ENCODE data around the gene PARP9.
A peak's percentile ranks its signal among the peaks of the same experiment; 100 is the strongest.

Gene PARP9

DNA sequence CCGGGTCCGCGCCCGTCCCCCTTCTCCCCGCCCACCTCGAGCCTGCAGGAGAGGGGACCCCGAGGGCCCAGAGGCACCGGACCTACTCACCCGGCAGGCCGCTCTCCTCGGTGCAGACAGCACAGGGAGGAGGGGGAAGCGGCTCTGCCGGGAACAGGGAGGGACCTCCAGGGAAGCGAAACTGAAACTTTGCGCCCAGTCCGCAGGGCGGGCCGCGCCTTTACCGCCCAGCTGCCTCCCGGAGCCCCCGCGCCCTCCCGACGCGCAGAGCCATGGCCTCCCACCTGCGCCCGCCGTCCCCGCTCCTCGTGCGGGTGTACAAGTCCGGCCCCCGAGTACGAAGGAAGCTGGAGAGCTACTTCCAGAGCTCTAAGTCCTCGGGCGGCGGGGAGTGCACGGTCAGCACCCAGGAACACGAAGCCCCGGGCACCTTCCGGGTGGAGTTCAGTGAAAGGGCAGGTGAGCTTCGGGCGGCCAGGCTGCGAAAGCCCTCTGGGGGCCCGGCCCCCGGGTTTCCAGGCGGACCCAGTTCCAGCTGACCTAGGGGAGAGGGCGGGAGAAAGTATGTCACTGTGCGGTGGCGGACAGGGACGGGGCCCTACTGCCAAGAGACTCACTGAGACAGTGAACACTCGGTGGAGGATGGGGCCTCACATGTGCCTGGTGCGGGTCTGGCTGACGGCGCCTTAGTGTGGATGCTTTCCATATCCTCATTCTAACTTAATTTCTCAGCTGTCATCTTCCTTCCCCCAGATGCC is at the start of gene PARP9, which contains the start of gene DTX3L:
TSS of gene PARP9 (minus strand) at position 146 of the 758 bp plus-strand sequence. CDS start 4,680 bp downstream, outside the sequence.
TSS of gene DTX3L (plus strand) at position 184 of the 758 bp plus-strand sequence. CDS start at position 273, 89 bp downstream.
- peak; percentile 33 to 34 for DNase-seq (ENCODE audit: low read depth in 2 of 2)

DNA sequence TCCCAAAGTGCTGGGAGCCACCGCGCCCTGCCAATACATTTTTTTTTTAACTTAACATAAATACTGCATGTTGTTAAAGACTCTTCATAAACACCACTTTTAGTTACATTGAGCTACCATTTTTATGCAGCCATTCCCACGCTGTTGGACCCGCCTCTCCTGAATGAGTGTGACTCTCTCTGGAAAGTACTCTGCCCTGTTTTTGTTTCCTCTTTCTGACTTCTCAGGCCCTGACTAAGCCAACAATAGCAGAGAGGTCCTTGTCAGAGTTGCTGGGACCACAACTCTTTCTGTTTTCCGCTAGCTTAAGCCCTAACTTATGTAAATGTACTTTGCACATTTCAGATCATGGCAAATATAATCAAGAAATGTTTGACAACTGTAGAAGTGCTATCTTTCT is 48.6 kb upstream of the PARP9 start:
- no peak for DNase-seq (ENCODE audit: low read depth in 2 of 2)

DNA sequence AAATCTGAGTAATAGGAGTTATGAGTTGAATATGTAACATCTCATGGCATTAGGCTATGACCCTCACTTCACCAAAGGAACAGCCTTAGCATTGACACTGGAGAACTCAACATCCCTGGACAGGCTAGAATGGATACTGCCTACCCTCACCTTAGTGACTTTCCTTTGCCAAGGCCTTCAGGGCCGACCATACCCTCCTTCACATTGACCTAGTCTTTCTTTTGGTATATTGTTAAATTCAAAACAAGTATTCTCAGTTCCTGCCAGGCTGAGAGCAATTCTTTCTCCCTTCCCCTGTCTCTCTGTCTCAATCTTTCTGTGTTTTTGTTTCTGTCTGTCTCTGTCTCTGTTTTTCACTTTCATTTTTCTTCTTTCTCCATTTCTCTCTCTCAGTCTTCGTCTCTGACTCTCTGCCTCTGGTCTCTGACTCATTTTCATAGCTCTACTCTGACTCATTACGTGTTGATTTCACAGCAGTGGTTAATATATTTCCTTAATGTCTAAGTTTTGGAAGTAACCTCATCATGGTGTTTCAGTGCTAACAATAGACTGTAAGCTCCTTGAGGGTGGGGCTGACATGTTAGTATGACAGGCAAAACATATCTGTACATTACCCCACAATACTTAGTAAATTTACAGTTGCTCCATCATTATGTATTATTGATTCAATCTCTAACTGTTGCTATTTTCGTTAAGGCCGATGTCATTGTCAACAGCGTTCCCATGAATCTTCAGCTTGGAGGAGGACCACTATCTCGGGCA is 45.9 kb upstream of the PARP9 start:
- peak; percentile 44 to 47 for DNase-seq (ENCODE audit: low read depth in 2 of 2)

DNA sequence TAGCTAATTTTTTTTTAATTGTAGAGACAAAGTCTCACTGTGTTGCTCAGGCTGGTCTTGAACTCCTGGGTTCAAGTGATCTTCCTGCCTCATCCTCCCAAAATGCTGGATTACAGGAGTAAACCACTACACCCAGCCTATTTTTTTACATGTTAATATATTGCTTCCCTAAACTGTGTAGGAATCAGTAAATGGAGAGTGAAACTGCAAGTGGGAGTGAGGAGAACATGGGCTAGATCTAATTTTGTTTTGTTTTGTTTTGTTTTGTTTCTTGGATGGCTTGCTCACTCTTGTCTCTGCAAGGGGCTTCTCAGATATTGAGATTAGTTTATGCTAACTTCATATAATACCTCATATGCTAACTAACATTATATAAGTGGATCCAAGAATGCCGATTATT is 44.8 kb upstream of the PARP9 start:
- DNase-seq (ENCODE audit: low read depth in 2 of 2), result no peak

DNA sequence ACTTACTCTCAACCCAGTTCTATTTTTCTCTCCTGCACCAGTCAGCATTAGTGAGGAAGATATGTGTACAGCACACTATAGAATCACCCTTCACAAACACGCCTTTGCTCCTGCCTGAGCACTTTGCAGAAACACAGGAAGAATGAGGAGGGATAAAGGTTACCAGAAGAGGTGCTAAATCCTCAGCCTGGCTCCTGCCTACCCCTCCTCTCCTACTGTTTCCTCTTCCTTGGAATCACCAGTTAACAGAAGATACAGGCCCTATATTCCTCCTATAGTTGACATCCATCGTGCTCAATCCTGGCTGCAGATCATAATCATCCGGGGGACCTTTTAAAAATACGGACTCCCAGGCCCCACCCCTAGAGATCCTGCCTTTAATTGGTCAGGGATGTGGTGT is 42.2 kb upstream of the PARP9 start:
- no peak for DNase-seq (ENCODE audit: low read depth in 2 of 2)

DNA sequence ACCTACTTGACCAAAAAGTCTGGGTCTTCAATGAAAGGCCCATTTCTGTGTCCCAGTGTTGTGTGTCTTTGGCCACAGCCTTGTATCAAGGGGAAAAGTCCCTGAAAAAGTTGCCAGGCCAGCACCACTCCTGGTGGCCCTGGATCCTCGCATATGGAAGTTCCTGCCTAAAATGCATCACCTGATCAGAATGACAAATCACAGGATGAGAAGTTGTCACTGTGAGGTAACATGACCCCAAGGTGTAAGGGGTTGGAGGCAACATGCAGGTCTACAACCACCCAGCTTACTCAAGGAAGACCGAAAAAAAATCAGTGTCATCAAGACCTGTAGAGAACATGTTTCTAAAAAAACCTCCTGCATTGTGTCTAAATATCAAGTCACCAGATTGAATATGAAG is 39.0 kb upstream of the PARP9 start:
- no peak for DNase-seq (ENCODE audit: low read depth in 2 of 2)

DNA sequence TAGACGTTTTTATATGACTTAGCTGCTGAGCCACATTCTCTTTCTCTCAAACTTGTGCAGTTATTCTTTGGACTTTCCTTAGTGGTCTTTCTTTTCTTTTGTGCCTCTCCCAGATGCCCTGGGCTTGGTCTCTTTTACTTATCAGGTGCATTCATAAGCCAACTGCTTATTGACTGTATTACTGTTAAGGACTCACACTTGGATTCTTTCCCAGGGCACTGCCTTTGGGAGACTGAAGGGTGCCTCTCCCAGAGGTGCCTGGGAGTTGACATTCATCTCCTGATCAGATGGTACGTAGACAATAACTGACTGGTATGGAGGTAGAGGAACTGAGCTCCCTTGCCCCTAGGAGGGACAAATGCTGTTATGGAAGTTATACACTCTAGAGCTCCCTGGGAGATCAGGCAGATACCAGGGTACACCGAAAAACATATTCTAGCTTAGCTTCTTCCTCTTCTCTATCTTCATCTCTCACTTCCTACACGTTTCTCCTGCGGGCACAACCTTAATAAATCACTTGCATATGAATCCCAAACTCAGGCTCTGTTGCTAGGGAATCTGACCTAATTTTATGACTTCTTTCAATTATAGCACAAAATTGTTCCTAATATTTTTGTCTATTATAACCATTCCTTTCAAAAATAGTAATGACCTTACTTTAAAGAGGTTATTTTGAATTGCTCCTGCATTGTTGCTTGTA is 38.1 kb upstream of the PARP9 start:
- DNase-seq (ENCODE audit: low read depth in 2 of 2), result no peak

DNA sequence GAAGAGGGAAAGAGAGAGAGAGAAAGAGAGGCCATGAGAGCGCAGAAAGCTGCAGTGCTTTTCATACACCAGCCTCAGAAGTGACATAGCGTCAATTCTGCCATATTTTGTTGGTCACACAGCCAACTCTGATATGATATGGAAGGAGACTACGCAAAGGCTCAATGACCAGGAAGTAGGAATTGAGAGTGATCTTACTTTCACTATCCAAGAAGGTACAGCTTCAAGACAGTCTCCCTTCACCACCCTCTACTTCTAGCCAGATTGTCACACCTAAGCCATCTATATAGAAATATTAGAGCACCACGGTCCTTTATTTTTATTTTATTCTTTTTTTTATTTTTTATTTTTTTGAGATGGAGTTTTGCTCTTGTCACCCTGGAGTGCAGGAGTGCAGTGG is 34.5 kb upstream of the PARP9 start:
- DNase-seq (ENCODE audit: low read depth in 2 of 2), result no peak

DNA sequence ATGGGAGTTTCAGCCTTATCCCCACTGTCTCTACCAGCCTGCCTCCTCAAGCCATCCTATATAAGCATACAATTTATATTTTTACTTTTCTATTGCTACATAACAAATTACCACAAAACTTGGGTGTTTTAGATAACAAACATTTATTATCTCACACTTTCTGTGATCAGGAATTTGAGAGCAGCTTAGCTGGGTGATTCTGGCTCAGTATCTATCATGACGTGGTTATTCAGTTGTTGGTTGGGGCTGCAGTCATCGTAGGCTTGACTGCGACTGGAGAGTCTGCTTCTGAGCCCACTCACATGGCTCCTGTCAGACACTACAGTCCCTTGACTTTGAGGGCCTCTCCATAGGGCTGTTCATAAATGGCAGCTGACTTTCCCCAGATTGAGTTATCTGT is 34.1 kb upstream of the PARP9 start:
- DNase-seq (ENCODE audit: low read depth in 2 of 2), result no peak

DNA sequence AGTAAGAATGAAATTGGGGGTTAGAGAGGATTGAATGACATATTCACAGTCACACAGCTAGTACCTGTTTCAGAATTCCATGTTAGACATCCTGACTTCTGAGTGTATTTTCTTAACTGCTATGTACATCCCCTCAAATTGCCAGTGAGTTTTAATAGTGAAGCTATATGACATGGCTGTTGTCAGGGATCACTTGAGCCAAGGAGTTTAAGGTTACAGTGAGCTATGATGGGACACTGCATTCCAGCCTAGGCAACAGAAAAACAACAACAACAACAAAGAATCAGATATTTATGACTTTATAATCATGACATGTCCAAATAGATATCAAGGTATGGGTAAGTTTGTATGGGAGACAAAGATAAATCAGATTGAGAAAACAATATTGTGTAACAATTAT is 29.9 kb upstream of the PARP9 start:
- DNase-seq (ENCODE audit: low read depth in 2 of 2), result no peak

DNA sequence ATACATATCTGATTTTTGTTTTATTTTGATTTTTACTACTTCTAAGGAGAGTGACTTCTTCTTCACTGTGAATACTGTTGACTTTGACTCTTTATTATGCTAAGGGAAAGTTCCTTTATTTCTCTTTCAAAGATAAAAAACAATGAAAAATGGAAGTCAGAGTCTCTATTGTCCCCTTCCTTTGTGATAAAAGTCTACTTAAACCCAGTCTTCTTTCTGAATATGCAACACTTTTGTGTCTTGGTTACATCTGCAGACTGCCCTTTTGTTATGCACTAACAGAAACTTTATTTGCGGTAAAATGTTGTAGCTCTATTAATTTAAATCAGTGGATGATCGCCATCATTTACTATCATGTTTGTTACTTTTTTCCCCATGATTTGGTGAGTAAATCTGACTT is 26.5 kb upstream of the PARP9 start:
- DNase-seq (ENCODE audit: low read depth in 2 of 2), result no peak

DNA sequence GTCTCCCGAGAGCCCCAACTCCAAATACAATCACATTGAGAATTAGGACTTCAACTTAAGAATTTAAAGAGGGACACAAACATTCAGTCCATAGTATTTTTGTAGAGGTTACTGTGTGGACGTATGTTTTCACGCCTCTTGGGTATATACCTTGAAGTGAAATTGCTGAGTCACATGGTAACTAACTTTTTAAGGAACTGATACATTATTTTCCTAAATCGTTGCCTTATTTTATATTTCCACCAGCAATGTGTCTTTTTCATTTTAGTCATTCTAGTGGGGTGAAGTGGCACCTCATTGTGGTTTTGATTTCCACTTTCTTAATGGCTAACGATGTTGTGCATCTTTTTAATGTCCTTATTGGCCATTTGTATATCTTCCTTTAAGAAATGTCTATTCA is 25.2 kb upstream of the PARP9 start:
- DNase-seq (ENCODE audit: low read depth in 2 of 2), result no peak

DNA sequence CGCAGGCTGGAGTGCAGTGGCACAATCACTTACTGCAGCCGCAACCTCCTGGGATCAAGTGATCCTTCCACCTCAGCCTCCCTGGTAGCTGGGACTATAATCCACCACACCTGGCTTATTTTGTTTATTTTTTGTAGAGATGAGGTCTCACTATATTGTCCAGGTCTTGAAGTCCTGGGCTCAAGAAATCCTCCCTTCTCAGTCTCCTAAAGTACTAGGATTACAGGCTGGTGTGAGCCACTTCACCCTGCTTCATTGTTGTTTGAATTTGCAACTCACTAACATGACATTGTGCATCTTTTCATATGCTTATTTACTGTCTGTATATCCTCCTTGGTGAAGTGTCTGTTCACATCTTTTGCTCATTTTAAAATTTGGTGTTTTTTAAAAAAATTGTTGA is 23.5 kb upstream of the PARP9 start:
- DNase-seq (ENCODE audit: low read depth in 2 of 2), result no peak

DNA sequence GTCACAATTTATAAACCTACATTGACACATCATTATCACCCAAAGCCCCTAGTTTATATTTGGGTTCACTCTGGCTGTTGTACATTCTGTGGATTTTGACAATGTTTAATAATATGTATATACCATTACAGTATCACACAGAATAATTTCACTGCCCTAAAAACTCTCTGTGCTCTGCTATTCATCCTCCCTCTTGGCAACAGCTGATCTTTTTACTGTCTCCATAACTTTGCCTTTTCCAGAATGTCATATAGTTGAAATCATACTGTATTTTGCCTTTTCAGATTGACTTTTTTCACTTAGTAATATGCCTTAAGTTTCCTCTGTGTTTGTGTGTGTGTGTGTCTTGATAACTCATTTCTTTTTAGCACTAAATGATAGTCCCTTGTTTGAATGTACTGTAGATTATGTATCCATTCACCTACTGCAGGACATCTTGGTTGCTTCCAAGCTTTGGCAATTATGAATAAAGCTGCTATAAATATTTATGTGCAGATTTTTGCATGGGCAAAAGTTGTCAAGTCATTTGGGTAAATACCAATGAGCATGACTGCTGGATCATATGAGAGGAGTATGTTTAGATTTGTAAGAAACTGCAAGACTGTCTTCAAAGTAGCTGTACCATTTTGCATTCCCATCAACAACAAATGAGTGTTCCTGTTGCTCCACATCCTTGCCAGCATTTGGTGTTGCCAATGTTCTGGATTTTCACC is 22.8 kb upstream of the PARP9 start:
- no peak for DNase-seq (ENCODE audit: low read depth in 2 of 2)

DNA sequence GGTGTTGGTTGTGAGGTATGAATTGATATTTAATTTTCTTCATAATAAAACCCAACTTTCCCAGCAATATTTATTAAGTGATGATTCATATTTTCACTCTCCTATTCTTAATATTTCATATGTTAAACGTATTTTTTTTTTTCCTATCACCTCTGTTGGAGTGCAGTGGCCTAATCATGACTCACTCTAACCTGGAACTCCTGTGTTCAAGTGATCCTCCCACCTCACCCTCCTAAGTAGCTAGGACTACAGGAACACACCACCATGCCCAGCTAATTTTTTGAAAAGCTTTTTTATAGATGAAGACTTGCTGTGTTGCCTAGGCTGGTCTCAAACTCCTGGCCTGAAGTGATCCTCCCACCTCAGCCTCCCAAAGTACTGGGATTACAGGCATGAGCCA is 22.0 kb upstream of the PARP9 start:
- no peak for DNase-seq (ENCODE audit: low read depth in 2 of 2)

DNA sequence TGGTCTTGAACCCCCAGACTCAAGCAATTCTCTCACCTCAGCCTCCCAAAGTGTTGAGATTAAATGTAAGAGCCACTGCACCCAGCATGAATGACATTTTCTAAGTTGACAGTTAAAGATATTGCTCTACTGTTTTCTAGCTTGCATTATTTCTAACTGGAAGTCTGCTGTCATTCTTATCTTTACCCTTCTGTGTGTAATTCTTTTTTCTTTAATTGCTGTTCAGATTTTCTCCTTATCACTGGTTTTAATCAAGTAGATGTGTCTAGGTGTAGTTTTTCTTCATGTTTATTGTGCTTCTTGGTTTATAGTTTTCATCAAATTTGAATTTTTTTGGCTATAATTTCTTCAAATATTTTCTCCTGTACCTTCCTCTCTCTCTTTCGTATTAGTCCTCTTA is 18.3 kb upstream of the PARP9 start:
- no peak for DNase-seq (ENCODE audit: low read depth in 2 of 2)

DNA sequence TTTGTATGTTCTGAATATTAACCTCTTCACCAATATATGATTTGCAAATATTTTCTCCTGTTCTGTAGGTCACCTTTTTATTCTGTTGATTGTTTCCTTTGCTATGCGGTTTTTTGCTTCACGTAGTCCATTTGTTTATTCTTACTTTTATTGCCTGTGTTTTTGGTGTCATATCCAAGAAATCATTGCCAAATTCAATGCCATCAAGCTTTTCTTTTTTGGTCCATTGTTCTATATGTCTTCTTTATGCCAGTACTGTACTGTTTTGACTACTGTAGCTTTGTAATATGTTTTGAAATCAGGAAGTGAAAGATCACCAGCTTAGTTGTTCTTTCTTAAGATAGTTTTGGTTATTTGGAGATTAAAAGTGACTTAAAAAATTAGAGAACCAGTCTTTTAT is 17.5 kb upstream of the PARP9 start:
- no peak for DNase-seq (ENCODE audit: low read depth in 2 of 2)

DNA sequence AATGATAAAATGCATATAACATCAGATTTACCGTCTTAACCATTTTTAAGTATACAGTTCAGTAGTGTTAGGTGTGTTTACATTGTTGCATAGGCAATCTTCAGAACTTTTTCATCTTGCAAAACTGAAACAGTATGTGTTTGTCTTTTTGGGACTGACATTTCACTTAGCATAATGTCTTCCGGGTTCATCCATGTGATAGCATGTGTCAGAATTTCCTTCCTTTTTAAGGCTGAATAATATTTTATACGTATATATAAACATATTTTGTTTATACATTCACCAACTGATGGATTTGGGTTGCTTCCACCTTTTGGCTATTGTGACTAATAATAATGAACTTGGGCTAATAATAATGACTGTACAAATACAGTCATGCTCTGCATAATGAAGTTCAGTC is 16.4 kb upstream of the PARP9 start:
- DNase-seq (ENCODE audit: low read depth in 2 of 2), result no peak

DNA sequence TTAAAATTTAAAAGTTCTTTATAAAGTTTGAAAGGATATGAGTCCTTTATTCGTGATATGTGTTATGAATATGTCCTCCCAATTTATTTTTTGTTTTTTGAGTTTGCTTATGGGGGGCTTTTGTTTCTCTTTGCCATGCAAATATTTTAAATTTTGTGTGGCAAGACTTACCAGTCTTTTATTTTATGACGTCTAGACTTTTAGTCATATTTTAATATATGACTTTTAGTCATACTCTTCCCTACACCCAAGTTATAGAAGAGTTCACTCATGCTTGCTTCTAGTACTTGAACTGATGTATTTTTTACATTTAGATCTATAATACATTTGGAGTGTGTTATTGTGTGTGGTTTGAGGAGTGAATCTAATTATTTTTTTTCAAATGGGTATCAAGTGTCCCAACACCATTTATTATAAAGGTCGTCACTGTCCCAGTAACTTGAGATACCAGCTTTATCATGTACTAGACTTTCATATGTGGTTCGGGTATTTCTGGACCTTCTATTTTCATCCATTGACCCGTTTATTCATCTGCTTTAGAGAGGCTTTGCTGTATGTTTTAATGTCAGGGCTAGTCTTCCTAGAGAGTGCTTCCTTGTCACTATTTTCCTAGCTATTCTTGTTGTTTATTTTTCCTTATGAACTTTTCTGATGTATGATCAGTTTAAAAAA is 14.1 kb upstream of the PARP9 start:
- no peak for DNase-seq (ENCODE audit: low read depth in 2 of 2)

DNA sequence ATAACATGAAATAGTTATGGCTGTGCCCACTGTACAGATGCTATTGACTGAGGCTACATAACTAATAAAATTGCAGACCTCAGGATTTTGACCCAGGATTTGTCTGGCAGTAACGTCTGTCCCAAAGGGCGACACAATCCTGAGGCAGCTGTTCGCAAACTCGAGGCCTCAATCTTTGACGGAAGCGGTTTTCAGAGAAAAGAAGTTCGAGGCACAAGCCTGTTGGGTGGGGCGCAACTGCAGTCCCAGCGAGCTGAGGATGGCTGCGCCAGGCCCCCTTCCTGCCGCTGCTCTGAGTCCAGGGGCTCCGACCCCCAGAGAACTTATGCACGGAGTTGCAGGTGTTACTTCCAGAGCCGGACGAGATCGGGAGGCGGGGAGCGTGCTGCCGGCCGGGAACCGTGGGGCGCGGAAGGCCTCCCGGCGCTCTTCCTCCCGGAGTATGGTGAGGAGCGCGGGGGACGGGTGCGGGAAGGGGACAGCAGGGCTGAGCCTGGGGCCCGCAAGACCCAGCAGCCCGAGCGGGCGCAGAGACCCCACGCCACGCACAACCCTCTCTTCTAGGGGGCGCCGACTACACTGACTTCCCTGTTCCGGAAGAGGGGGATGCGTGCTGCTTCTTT is 13.4 kb upstream of the PARP9 start, which contains the start of gene PARP15:
TSS of gene PARP15 (plus strand) at position 242 of the 623 bp plus-strand sequence. CDS start at position 260, 18 bp downstream.
- no peak for DNase-seq (ENCODE audit: low read depth in 2 of 2)
